HG03095 (cell line): ENCODE measurements around the gene APOB.

Source experiments
- ATAC-seq: cut with Tn5 transposase; IDR thresholded peaks from one replicate; pipeline ENCODE4 v1.9.1; 2021; ENCODE audit warnings: moderate library complexity; ENCODE audit not compliant: unreplicated experiment

Gene APOB

DNA sequence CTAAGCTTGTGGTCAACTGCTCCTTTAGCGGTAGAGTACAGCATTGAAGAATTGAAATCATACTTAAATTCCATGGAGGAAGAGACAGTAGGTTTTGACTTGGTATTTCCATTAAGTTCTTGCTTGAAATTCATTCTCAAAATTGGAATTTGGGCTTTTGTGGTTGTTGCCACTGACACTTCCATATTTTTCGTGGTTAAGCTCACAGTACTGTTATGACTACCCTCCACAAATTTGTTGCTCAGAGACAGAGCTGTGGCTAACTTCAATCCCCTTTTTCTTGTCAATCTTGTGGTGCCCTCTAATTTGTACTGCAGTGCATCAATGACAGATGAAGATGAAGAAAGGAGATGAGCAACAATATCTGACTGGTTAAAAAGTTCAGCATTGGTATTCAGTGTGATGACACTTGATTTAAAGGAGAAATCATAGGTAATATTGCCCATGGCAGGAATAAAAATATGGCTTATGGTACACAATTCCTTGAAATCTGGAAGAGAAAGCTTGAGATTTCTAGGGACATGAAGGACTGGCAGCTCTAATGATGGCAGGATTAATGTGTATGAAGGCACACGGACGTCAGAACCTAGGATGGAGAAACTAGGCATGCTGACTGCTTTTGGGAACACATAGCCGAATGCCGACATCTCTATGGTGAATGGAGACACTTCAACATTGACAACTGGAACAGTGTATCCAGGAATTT lies 37.3 kb downstream of the APOB start:
- ATAC-seq, result no peak

DNA sequence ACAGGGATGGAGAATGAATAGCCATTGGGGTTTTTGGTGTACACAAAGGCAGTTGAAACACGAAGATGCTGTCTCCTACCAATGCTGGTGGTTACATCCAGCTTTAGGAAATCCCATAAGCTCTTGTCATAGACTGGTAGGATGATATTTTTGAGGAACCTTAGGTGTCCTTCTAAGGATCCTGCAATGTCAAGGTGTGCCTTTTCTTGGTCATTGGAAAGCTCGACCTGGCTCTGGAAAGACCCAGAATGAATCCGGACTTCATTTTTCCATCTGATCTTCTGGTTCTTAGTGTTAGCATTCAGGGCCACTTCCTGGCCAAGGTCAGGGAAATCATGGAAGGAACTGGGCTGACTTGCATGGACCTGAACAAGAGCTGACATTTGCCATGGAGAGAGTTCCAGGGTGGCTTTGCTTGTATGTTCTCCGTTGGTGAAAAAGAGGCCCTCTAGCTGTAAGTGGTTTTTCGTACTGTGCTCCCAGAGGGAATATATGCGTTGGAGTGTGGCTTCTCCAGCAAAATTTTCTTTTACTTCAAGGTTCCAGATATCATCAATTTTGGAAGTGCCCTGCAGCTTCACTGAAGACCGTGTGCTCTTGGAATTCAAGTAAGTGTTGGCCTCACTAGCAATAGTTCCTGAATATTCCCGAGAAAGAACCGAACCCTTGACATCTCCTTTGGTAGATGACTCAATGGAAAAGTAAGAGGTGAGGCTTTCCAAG lies 38.0 kb downstream of the APOB start:
- ATAC-seq, result no peak

DNA sequence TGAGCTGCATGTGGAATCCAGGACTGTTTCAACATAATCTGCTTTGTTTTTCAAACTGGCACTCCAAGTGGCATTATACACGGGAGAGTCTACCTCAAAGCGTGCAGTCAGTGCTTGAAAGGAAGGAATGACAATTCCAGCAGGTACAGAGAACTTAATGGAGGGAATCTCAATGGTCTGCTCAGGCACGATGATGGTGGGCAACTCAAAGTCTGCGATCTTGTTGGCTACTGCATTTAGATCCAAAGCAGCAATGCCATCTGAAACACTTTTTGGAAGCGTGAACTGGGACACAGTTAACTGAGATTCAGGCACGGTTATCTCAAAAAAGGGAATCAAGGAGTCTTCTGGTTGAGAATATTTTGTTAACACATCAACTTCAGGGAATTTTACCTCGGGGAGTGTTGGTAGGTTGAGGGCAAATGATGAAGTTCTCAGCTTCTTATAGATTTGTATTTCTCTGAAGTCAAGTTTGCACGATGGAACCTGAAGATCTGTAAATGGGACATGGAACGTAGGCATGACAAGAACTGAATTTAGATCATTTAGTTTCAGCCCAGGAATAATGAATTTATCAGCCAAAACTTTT lies 38.7 kb downstream of the APOB start:
- ATAC-seq, result no peak

DNA sequence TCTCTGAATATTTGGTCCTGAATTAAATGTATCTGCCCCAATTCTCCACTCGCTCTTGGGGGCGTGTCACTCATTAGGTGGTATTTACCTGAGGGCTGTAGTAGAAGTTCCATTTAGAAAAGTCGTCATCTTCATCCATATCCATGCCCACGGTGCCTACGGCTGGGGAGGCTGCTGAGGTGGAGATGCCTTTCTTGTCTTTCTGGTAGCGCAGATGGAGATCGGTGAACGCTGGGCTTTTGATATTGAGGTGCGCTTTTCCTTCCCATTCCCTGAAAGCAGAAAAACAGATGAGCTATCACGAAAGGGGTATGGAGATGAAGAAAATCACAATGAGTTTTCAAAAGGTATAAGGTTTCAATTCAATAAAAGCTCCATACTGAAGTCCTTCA lies 39.7 kb downstream of the APOB start:
- ATAC-seq, result no peak

DNA sequence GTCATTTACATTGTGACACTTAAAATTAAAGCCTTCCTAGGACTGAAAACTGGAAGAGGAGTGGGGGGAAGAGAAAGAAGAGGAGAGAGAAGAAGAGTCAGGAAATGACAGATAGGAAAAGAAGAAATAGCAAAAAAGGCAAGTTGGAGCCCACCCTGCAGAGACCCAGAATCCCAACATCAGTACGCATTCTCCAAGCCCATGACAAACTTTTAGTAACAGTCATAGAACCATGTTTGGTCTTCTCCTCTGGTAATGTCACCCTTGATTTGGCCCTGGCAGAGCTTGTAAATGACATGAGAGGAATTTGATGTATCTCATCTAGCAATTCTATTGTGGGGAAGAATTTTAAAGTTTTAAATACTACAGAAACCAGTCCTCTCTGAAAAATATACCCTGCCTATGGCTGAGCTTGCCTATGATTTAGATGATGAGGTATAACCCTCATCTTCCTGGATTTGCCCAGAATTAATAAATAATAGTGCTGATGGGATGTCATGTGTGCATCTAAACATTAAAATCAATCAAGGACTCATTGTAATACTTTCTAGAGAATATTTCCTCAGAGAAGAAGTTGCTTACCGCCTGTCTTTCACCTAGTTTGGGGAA lies 40.2 kb downstream of the APOB start:
- no peak for ATAC-seq

DNA sequence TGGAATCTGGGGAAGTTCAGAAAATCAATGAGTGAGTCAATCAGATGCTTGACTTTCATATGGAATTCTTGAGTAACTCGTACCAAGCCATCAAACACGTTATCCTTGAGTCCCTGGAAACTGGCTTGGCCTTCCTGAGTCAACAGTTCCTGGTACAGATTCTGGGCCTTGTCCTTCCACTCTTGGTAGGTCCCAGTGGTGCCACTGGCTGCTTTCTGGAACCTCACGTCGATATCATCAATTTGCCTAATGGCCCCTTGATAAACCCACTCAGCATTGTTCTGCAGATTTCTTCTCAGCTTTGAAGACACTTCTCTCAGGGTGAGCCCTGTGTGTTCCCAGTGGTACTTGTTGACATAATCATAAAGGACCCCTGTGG lies 41.1 kb downstream of the APOB start:
- no peak for ATAC-seq

DNA sequence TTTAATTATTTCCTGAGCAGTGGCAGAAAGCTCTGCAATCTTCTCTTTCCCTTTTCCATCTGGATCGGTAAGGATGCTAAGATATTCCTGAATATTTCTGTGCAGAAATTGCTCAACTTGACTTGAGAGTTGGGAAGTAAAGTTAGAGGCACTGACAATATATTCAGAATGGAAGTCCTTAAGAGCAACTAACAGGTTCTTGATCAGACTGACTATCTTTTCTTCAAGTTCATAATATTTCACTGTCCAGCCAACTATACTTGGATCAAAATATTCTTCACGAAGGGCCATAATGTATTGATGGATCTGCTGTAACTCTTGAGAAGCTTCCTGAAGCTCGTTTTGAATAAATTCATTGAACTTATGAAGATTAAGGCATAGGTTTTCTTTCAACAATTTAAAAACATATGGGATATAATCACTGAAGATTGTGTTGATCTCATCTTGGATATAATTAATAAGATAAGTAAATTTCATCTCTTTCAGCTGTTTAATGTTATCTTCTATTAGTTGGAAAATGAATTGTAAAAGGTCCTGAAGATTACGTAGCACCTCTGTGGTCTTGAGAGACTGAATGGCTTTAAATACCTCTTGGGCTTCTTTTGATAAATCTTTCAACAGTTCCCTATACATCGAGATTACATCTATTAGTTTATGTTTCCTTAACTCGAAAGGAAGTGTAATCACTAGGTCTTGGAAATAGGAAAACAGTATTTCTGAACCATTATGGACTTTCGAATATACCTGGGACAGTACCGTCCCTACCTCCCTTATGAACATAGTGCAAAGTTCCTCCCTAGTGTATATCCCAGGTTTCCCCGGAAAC lies 41.7 kb downstream of the APOB start:
- no peak for ATAC-seq

DNA sequence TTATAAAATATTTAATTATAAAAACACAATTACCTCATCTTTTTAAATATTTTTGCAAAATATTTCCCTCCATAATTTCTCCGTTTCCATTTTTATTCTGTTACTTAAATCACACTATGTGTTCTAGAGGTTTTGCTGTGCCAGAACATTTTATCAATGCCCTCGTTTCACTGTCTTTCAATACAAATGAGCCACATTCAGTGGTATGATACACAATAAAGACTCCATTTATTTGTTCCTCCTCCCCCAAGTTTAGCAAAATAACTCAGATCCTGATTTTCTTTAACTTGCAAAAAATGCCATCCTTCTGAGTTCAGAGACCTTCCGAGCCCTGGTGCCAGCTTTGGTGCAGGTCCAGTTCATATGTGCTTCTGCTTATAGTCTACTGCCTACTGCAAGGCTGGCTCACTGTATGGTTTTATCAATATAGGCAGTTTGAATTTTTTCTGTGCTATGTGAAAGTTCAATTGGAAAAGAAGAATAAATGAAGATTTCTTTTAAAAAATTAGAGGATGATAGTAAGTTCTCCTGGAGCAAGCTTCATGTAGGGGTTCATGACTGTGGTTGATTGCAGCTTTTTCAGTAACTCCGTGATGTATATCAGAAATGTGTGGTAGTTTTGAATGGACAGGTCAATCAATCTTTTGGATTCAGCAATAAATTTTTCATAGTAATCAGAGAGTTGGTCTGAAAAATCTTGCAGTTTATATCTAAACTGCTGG lies 42.5 kb downstream of the APOB start:
- no peak for ATAC-seq

DNA sequence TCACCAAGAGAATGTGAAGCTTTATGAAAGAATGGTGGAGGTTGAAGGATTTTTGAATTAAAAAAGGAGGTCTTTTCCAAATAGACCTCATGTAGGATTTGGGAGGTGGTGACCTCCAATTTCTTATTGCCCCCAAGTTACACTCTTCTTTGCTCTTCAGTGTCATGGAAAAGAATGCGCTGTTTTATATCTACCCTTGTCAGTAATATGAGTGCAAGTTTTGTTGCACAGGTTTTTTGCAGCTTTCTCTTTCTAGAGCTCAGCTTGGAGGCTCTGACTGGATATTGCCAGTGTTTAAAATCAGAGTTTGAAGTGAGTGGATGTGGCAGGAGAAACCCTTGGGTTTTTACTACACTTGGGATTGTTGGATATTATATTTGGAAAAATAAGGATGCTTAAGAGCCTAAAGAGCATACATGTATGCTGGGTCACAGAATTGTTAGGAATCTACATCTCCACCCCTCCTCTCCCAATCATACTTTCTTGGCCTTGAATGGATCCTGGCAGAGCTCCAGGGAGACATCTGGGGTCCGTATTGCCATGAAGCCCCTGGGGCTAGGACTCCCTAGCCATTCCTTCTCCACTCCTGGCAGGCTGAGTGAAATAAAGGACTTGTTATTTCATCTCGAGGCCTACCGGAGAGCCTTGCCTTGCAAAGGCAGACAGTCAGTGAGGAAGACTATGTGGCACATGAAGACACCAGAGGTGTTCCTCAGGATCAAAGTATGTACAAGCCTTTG lies 43.8 kb downstream of the APOB start:
- ATAC-seq, result no peak

DNA sequence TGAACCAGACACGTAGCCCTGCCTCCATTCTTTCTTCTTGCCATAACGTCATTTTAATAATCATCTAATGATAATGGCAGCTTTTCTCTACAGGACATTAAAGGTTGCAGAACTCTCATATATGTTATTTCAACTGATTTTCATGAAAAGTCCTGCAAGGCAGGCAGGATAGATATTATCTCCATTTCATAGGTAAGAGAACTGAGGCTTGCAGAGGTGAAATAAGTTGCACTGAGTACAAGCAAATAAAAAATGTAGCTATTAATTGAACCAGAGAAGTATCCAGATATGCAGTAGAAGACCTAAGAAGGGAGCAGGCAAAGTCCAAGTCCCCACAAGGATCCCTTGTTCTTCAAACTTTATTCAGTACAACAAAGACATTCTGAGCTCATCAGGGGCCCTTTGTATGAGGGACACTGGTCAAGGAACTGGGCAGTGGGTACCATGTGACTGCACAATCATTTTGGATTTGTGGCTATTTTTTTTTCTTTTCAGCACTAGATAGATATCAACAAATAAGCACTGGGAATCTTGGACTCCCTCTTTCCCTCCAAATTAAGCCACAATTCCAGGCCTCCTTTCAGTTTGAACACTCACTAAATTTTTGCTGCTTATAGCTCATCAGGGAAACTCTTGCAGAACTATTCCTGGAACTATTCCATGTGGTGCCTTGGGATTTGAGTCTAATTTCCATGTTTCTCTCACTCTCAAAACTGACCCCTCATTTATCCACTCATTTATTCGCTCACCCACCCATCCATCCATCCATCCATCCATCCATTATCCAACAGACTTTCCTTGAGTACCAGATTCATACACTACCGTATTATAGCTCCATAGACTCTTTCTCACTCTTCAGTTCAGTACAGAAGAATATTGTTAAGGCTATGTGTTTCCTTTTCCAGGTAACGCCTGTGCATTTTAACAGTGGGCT lies 44.6 kb downstream of the APOB start:
- no peak for ATAC-seq

DNA sequence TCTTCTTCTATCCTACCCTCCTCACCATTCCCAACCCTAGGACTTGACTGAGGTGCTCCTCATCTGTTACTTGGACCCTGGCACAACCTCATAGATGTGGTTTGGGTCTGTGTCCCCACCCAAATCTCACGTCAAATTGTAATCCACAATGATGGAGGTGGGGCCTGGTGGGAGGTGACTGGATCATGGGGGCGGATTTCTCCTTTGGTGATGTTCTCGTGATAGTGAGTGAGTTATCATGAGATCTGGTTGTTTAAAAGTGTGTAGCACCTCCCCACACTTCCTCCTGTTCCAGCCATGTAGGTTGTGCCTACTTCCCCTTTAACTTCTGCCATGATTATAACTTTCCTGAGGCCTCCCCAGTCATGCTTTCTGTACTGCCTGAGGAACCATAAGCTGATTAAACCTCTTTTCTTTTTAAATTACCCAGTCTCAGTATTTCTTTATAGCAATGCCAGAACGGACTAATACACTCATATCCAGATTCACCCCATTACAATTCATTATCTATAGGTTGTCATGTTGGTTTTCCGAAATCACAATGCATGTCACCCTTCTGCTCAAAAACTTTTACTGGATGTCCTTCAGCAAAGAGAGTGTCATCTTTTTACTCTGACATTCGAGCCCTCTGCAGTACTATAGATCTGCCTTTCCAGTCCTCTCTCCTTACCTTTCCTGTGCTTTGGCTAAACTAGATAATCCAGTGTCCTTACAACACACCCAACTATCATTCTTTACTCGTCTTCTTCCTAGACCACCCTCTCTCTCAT lies 45.7 kb downstream of the APOB start:
- ATAC-seq, result no peak

DNA sequence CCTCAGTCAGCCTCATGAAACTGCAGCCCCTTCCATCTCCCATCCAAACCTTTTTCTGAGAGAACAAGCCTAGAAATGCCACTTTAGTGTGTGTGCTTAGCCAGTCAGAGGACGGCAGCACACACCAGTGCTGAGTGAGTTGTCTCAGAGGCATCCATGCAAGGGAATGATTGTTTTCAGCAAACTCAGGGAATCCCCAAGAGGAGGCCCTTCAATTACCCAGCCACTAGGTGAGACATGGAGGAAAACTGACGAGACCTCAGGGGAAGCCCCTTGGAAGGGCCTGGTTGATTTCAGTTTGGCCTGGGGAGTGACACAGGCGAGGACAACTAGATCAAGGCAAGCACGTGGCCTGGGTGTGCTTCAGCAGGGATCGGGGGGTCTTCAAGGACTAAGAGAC lies 49.7 kb downstream of the APOB start:
- peak; percentile 59 for ATAC-seq

DNA sequence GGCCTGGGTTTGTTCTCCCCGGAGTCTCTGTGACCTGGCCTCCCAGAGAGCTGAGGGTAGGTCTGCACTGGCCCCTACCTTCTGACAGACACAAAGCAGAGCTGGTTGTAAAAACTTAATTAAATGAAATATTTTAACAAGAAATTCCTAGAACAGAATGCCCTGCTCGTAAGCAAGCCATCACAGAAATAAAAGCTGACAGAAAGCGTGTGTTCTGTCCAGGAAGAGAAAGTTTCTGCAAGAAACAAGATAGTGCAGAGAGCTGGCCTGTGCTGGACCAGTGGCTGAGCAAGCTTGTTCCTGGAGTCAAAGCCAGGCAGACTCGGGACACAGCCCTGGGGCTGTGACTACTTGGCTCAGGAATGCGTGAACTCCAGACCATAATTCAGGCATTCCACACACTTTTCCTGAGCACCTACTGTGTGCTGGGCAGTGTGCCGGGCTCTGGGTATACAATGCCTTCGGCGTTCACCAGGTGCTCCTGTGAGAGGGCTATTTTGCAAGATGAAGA lies 51.6 kb downstream of the APOB start:
- no peak for ATAC-seq

DNA sequence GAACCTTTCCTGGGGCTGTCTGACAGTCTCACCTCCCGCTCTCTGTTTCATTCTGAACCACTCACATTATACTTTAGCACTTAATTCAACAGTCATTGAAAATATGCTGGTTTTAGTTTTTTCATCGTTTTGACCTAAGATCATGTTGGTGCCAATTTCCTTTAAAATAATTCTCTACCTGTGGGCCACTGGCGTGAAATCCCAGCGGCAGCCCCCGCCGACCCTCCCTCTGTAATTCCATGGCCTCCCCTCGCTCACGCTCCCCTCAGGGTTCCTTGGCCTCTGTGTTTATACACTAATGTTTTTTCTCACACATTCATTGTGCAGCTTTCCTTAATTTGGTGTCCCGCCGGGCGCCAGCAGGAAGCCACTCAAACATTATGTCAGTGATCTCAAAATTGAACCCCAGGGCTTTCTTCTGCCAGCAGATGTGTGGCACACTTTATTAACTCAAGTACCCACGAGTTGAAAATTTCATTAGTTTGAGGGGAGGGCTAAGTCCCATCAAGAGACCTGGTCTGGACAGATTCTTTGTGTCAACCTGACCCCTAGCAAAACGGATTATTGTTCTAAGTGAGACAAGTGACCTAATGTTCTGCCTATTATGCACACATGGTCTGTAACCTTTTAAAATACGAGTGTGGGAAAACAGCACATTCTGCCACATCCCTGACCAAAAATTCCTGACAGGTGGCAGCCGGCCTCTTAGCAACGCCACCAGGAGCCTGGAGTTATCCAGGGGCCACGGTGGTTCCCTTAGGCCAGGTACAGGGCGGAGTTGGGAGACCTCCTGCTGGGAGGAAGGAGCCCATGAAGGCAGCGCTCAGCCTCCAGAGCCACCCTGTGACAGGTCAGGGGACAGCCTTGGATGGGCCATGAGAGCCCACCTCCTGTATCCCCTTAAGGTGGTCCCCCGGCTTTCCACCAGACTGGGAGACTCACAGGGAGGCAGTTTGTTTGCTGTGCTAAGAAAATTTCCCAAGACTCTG lies 53.1 kb downstream of the APOB start:
- no peak for ATAC-seq

DNA sequence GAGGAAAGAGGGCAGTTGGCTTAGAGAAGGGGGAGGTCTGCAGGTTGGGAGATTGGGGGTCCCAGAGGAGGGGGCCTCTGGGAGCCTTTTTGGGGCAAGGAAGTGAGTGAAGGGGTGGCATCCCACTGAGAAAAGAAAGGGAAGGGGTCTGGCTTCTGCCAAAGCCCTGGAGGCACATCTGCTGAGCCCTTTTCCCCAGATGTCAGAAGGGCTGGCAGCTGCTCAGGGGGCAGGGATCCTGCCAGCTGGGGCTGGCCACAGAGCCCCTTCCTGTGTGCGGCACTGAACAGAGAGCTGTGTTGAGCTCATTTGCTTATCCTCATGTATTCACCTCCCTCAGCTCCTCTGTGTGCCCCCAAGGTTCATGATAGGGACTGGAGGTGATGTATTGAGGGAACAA lies 54.5 kb downstream of the APOB start:
- no peak for ATAC-seq

DNA sequence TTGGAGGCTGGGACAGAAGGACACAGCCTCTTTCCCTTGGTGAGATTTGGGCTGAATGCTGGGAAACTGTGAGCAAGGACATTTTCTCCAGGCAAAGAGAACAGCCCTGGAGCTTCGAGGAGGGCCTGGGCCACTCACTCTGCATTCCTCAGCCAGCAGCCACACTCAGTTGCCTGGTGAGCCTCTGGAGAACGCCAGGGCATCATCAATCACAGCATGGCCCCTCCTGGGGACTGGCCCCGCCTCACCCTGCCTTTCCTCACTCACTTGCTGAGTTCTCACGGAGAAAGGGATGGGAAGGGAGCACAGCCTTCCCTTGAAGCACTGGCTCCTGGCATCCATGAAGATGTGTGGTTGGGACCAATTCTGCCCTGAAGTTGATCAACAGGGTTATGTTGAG lies 55.0 kb downstream of the APOB start:
- ATAC-seq, result no peak
